ENCODE measurements around the gene APCDD1L. TPM values are rescaled to one million over a fixed set of nuclear protein-coding genes. Genes with fewer than 3 reads are reported as not detected.

APCDD1L gene
- total RNA-seq, 1 donor from 2014 or later, result 1.4 TPM

DNA sequence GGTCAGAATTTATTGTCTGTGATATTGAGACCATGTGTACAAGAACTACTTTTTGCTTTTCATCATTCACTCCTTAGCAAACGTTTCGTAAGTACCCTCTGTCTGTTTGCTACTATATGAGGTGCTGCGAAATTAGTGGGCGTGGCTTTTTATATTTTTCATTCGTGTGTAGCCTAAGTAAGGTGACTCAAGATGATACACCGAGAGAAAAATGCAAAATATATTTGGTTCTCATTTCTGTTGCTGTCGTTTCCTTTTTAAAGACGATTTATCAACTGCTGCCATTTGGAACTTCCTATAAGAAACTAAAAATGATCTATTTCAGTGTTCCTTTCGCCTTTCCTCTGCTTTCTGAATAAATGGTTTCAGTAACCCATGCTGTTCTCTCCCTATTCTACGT, 64.9 kb downstream of the APCDD1L start:
- DNase-seq (ENCODE audit: low spot score), result no peak
- intact Hi-C loops (cut with DNase I), result no loop called here

- DNase-seq (ENCODE audit: low spot score), result no peak
These were observed 65.4 kb downstream of the APCDD1L start for GRCh38 chr20:58449681-58450221.

DNA sequence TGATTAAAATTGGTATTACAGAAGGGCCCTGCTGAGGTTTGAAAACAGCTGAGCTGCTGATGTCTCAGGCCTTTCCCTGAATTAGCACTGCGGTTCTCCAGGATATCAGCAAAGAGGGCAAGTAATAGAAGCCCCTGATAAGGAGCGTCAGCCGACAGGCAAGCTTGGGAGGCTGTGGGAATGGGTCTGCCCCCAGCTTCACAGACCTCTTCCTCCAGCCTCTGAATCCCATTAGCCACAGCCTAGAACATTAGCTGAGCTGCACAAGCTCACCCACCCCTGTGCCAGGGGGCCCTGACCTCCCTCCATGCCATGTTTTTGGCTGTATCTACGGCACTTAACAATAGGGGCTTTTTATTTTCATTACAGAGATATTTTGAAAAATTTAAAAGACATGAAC, 66.2 kb downstream of the APCDD1L start:
- DNase-seq (ENCODE audit: low spot score), result no peak
- intact Hi-C loops (cut with DNase I), result loop anchor here (5.0 kb wide), 1 partner anchor 212 kb away; no protein-coding TSS in a partner anchor

More at GRCh38 chr20:58449681-58450221, 65.4 kb downstream of the APCDD1L start:
- intact Hi-C loops (cut with DNase I), result loop anchor here (5.0 kb wide), 1 partner anchor 212 kb away; no protein-coding TSS in a partner anchor

DNA sequence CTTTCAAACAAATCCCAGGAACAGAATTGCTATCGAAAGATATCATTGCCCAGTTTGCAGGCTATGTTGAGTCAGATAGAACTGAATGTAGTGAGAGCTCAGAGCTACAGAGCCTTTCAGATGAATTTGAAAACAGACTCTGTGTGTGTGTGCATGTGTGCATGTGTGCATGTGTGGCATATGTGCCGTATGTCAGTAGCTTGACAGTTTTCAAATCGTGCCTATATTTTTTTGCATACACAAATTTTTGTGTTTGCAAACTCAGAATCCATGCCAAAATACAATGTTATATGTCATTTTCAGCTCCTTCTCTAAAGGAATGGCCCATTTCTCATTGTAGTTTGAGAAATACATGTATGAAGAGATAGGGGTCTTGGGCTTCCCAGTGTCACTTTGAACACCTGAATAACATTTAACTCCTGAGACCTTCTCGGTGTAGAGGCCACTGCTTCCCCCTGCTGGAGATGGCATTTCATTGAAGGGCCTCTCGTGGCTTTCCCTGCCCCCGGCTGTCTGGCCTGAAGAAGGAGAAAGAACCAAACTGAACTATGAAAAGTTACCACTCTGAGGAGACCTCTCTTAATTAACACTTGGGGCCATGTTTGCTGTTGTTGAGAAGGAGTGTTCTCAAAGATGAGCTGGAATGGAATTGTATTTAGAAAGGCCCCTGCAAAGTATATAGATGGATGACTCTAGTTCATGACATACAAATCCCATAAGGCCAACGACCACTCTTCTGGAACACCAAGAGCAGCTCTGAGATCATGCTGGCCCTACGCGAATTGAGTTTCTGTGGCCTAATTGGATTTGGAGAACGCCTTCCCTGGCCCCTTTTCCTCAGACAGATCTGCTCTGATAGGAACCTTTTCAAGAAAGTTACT, 67.4 kb downstream of the APCDD1L start:
- DNase-seq (ENCODE audit: low spot score), result no peak
- intact Hi-C loops (cut with DNase I), result loop anchor here (5.0 kb wide), 1 partner anchor 210 kb away; no protein-coding TSS in a partner anchor

GRCh38 chr20:58446960-58447265, 68.3 kb downstream of the APCDD1L start:
- DNase-seq (ENCODE audit: low spot score), result no peak
- intact Hi-C loops (cut with DNase I), result loop anchor here (5.0 kb wide), 1 partner anchor 210 kb away; no protein-coding TSS in a partner anchor

DNA sequence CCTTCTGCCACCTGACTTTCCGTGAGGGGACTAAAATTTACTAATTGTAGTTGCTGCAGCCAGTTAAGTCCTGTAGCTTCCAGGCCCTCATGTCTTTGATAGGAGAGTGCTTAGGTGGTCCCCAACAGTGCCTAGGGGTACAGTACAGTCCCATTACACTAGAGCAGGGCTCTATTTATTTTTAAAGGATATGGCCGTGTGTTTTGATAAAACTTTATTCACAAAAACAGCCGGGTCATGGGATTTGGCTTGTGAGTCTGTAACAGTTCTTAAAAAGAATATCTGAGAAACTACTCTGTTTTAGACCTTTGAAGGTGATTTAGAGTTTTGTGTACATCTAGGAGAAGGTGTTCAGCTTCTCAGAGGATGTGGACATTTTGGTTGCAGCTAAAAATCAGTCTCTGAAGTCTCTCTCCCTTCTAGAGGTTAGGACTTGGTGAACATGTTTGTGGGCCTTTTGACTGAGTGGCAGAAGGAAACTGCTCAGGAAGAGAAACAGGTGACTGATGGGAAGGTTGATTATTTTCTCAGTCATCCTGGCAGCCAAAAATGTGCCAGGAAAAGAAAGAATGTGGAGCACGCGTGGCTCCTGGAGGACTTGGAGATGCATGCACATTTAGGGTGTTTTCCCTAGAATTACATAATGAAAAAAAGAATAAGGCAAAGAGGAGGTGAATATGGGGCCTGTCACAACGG, 68.8 kb downstream of the APCDD1L start:
- DNase-seq (ENCODE audit: low spot score), result no peak
- intact Hi-C loops (cut with DNase I), result loop anchor here (5.0 kb wide), 1 partner anchor 209 kb away; no protein-coding TSS in a partner anchor

DNA sequence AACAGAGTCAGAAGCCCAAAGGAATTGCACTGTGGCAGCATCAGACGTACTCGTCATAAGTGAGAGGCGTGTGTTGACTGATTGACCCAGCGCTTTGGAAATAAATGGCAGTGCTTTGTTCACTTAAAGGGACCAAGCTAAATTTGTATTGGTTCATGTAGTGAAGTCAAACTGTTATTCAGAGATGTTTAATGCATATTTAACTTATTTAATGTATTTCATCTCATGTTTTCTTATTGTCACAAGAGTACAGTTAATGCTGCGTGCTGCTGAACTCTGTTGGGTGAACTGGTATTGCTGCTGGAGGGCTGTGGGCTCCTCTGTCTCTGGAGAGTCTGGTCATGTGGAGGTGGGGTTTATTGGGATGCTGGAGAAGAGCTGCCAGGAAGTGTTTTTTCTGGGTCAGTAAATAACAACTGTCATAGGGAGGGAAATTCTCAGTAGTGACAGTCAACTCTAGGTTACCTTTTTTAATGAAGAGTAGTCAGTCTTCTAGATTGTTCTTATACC, 70.4 kb downstream of the APCDD1L start:
- intact Hi-C loops (cut with DNase I), result loop anchor here (5.0 kb wide), 1 partner anchor 208 kb away; no protein-coding TSS in a partner anchor
- DNase-seq (ENCODE audit: low spot score), result no peak

GRCh38 chr20:58441723-58442122, 73.5 kb downstream of the APCDD1L start:
- intact Hi-C loops (cut with DNase I), result no loop called here
- DNase-seq (ENCODE audit: low spot score), result no peak

GRCh38 chr20:58440021-58440767, 75.0 kb downstream of the APCDD1L start:
- intact Hi-C loops (cut with DNase I), result no loop called here
- no peak for DNase-seq (ENCODE audit: low spot score)

DNA sequence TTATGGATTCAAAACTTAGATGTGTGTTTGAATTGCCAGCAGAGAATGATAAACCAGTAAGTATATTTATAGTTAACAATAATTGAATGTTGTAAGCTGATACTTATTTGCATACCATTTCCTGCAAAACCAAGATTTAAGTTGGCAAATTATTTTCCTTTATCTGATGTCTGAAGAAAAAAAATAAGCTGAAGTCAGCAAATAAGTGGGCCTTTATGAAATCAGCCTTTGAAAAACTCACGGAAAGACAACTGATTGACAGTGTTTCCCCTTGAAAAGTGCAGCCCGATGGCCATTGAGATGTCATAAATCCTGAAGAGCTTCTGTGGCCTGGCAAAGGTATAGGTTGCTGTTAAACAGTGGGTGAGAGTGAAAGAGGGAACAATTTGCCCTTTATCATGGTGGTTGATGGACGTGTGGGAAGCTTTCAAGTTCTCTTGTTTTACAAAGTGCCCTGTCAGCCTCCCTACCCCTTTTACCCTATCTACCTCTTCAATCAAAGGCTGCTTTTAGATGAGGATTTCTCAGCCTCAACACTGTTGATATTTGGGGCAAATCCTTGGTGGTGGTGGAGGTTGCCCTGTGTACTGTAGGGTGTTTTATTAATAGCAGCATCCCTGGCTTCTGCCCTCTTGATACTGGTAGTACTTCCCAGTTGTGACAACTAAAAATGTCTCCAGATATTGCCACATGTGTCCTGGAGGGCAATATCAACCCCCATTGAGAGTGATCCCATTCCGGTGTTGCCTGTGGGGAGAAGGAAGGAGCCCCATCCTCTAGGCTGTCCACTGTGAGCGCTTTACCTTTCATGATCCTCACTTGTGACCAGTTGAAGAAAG, 76.0 kb downstream of the APCDD1L start:
- intact Hi-C loops (cut with DNase I), result no loop called here
- DNase-seq (ENCODE audit: low spot score), result no peak

- no peak for DNase-seq (ENCODE audit: low spot score)
- intact Hi-C loops (cut with DNase I), result no loop called here
These were observed 78.1 kb downstream of the APCDD1L start for GRCh38 chr20:58436868-58437645.

DNA sequence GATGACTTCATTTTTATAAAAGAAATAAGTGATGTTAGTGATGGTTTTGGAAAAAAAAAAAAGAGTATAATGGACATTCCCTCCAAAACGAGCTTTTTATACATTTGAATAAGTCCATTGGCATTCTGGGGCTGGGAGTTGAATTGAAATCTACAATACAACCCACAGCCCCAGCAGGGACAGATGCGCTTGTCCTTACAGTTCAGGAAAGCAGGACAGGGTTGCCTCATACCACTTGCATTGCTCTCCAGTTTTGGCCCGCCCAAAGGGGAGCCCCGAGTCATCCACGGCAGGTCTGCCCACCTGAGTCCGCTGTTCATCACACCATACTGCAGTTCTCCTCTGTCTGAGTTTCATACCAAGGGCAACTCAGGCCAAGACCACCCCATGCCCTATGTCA, 80.0 kb downstream of the APCDD1L start:
- intact Hi-C loops (cut with DNase I), result no loop called here
- DNase-seq (ENCODE audit: low spot score), result no peak

DNA sequence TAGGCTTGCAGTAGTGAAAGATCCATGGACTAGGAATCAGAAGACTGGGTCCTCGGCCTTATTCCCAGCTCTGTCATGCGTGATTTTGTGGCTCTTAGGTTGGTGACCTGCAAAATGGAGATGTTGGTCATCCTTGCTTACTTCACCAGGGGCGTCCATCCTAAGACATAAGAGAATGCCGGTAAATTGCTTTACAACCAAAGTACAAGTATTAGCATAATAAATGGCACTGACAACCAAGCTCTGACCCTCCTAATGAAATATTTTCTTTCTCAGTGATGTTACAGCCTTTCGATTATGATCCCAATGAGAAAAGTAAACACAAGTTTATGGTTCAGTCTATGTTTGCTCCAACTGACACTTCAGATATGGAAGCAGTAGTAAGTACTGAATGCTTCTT, 80.9 kb downstream of the APCDD1L start:
- no peak for DNase-seq (ENCODE audit: low spot score)
- intact Hi-C loops (cut with DNase I), result no loop called here

DNA sequence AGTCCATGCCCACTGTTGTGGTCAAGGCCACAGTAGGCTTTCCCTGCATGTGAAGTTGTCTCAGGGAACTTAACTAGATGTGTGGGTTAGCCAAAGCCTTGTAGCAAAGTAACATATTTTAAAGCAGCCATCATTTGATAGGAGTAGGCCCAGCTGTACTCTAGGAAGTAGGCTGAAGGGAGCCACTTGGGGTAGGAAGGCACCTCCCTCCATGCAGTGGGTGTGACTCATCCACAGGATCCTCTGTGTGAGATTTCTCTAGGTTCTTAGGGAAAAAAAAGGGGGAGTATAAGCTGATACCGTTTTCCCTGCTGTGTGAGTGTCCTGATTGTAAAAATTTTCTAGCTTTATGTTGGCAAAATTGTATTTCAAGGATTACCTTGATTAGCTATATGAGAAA, 81.4 kb downstream of the APCDD1L start:
- intact Hi-C loops (cut with DNase I), result no loop called here
- DNase-seq (ENCODE audit: low spot score), result no peak

- intact Hi-C loops (cut with DNase I), result no loop called here
- no peak for DNase-seq (ENCODE audit: low spot score)
These were observed 82.1 kb downstream of the APCDD1L start for GRCh38 chr20:58433029-58433647.

DNA sequence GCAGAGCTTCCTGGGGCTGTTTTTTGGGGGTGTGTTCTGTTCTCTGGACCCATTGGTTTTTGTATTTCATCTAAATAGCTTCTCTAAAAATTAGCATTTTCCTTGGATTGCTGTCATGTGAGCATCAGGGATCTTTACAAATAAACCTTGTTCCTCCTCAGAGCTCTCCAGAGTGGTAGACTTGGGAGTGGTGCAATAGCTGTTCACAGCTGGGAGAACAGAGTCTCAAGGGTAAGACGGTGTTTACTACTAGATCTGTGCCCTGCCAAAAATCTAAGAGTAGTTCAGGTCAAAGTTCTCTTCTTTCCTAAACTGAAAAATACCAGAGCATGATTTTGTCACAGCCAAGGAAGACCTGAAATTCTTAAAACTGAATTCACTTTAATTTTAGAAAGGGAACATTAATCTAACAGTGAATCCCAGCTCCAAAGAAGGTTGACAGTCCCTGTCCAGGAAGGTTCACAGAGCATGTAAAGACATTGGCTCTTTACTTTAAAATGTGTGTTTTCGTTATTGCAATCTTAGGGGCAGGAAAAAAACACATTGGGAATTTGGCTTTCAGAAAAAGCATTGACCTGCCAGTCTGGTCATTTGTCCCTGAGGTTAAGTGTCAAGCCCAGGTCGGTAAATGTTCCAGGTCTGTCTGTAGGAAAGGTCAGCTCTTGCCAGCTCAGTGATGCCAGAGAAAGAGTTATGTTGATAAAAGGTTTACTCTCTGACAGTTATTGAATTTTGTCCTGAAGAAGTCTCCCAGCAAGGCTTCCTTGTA, 82.8 kb downstream of the APCDD1L start:
- intact Hi-C loops (cut with DNase I), result no loop called here
- DNase-seq (ENCODE audit: low spot score), result no peak

- no peak for DNase-seq (ENCODE audit: low spot score)
- intact Hi-C loops (cut with DNase I), result no loop called here
These were observed 84.1 kb downstream of the APCDD1L start for GRCh38 chr20:58431134-58431533.

All from cardiac septum (tissue), 1 donor.